PFSK-1 (cell line): ENCODE measurements around the gene CDA.

ENCODE experiments used
- FOXP2 ChIP-seq: optimal IDR thresholded peaks from 2 replicates; pipeline ENCODE3; 2011; ENCODE audit warnings: borderline replicate concordance, control low read depth, inconsistent platforms; ENCODE audit not compliant: insufficient read depth; ENCODE audit errors: extremely low read length, extremely low read depth
- POLR2AphosphoS5 ChIP-seq: IDR thresholded peaks from 2 replicates; pipeline ENCODE4 v1.6.1; 2012; ENCODE audit warnings: low read depth, mild to moderate bottlenecking, control low read depth, low read length, moderate library complexity
- REST ChIP-seq, 2 experiments: IDR thresholded peaks; 2 replicates each; pipeline versions ENCODE4 v1.6.1 to v1.8.0; 2011 to 2012; ENCODE audit warnings: low read depth in 2 of 2, low read length in 2 of 2, control low read depth in 1 of 2, inconsistent platforms in 1 of 2, mild to moderate bottlenecking in 1 of 2, moderate library complexity in 1 of 2; ENCODE audit not compliant: insufficient read depth in 1 of 2
- SIN3A ChIP-seq: IDR thresholded peaks from 2 replicates; pipeline ENCODE4 v1.6.1; 2012; ENCODE audit warnings: mild to moderate bottlenecking, low read length, moderate library complexity, borderline replicate concordance; ENCODE audit not compliant: insufficient read depth
- TAF1 ChIP-seq: IDR thresholded peaks from 2 replicates; pipeline ENCODE4 v1.6.1; 2012; ENCODE audit warnings: low read length, control low read depth, borderline replicate concordance; ENCODE audit not compliant: insufficient read depth

GRCh38 chr1:20663969-20664715, 75.2 kb downstream of the CDA start:
- TF ChIP-seq SIN3A: no peak
- no peak for TF ChIP-seq POLR2AphosphoS5
- TF ChIP-seq TAF1: no peak
- TF ChIP-seq REST (IDR thresholded peaks at IDR 0.05; ENCODE audit: insufficient read depth in 1 of 2, low read depth in 2 of 2, low read length in 2 of 2): no peak
- TF ChIP-seq FOXP2: no peak
